SU-DHL-6 (cell line): ENCODE data around the gene CACNA2D1.

Experiments
- CTCF ChIP-seq: fragments of 200-600 bp; sonication (generic); IDR thresholded peaks from one replicate; pipeline ENCODE4 v1.5.1; 2017; ENCODE audit warnings: antibody characterized with exemption, mild to moderate bottlenecking, low read length, moderate library complexity; ENCODE audit not compliant: insufficient read depth, poor library complexity, severe bottlenecking
- EZH2phosphoT487 ChIP-seq: fragments of 200-600 bp; sonication (generic), shearing (Covaris generic); conservative IDR thresholded peaks from 2 replicates; pipeline ENCODE4 v1.6.1; 2018; ENCODE audit warnings: mild to moderate bottlenecking, antibody characterized with exemption, low read length, moderate library complexity, mixed read lengths

DNA sequence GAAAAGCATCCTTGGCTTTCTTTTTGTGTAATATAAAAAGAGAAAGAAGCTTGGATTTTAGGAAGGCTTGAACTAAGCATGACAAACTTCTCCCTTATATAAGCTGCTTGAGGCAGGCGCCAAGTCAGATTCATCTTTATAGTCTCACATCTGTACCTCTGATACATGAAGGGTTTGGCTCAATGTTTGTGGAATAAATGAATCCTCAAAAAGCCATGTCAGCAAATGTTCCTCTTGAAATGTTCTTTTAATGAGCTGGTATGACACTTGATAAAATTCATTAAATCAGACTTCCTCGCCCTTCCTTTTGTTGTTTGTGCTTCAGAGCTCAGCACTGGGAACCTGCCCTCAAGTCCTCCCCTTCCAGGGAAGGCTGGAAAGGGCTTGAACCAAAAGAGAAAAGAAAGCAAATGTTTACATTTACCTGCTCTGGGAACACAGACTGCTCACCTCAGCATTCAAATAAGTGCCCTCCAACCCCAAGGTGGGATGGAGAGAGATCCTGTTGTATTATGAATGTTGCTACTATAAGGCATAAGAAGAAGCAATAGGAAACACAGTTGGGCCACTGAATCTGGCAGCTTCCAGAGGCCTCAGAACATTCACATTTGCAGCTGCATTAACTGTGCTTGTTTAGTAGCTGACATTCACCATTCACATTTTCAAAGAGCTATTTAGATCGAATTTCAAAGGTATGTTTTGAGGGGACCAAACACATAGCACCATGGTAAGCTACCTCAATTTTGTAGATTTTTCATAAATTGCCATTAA is 212.6 kb downstream of the CACNA2D1 start:
- TF ChIP-seq CTCF (no peak), EZH2phosphoT487 (no peak)
